Left colon (tissue), 2 donors: ENCODE results near the gene CSTPP1. TPM values are rescaled to one million over a fixed set of nuclear protein-coding genes. Genes with fewer than 3 reads are reported as not detected.
A peak's percentile ranks its signal among the peaks of the same experiment; 100 is the strongest.
"Not testable (repeated sequence)": the region's sequence is repeated elsewhere in the genome, so short reads cannot be mapped to it uniquely, and the experiment has no call there.

Experiments
- ATAC-seq: fragments of 200-7000 bp; cut with Tn5 transposase; one replicate; pipeline ENCODE4 v1.9.1; 2020; ENCODE audit warnings: mild to moderate bottlenecking, moderate library complexity
- DNase-seq, 2 donors: peaks; one replicate each; pipeline ENCODE4 v3.0.0-alpha.2; 2020
- intact Hi-C, 2 donors: fragments of 100-400 bp; cut with DNase I in 1 of 2; cut with micrococcal nuclease in 1 of 2; formaldehyde crosslinking; loops; one replicate each; pipeline versions ENCODE4 v1.11.2 to v1.14.0; 2022; cut with DNase I, micrococcal nuclease
- total RNA-seq, 2 donors: library from RNA; stranded (reverse); fragmentation: NEBNext Ultra II Directional; extraction: Animal tissue kit (Norgen Biotek cat#: 25700); gene quantifications; one replicate each; pipeline ENCODE4 v1.2.1, GENCODE V29; 2021
- donor health status: DM: no; HTN: no; CAD: no.
- donor health status: DM: yes; HTN: yes; CAD: no.

Gene CSTPP1
- total RNA-seq, 2 donors from 2014 or later, result 27.7 to 34.8 TPM

GRCh38 chr11:46977038-46977813 lies 40.7 kb downstream of the CSTPP1 start:
- ATAC-seq (no peak), DNase-seq (no peak)
- intact Hi-C loops, result no loop called here

GRCh38 chr11:46978005-46978491 lies 41.5 kb downstream of the CSTPP1 start:
- ATAC-seq (peak; percentile 36), DNase-seq (no peak)
- intact Hi-C loops, result no loop called here

GRCh38 chr11:46979358-46979757 lies 42.8 kb downstream of the CSTPP1 start:
- intact Hi-C loops, result no loop called here
- DNase-seq (no peak), ATAC-seq (no peak)

- intact Hi-C loops, result no loop called here
- no peak for DNase-seq
- no peak for ATAC-seq
These were observed 44.9 kb downstream of the CSTPP1 start for GRCh38 chr11:46981436-46981835.

GRCh38 chr11:46982797-46983452 lies 46.4 kb downstream of the CSTPP1 start:
- ATAC-seq (peak; percentile 73), DNase-seq (no peak)
- intact Hi-C loops, result no loop called here

- intact Hi-C loops, result no loop called here
- ATAC-seq (peak; percentile 71), DNase-seq (peak in 1 of 2 donors; percentile 13)
These were observed 47.0 kb downstream of the CSTPP1 start for GRCh38 chr11:46983598-46983997.

- ATAC-seq (peak; percentile 64), DNase-seq (no peak)
- intact Hi-C loops, result no loop called here
These were observed 48.0 kb downstream of the CSTPP1 start for GRCh38 chr11:46984548-46984947.

GRCh38 chr11:46984987-46985386 lies 48.4 kb downstream of the CSTPP1 start:
- DNase-seq, result no peak
- ATAC-seq, result peak; percentile 40
- intact Hi-C loops, result no loop called here

- intact Hi-C loops, result no loop called here
- DNase-seq (no peak), ATAC-seq (no peak)
These were observed 50.6 kb downstream of the CSTPP1 start for GRCh38 chr11:46987183-46987582.

- intact Hi-C loops, ATAC-seq, DNase-seq: not testable (repeated sequence)
These were observed 53.4 kb downstream of the CSTPP1 start for GRCh38 chr11:46989810-46990487.

- intact Hi-C loops, result no loop called here
- DNase-seq (no peak), ATAC-seq (no peak)
These were observed 54.8 kb downstream of the CSTPP1 start for GRCh38 chr11:46991391-46991790.

GRCh38 chr11:46992386-46992785 lies 55.8 kb downstream of the CSTPP1 start:
- ATAC-seq, DNase-seq, intact Hi-C loops: not testable (repeated sequence)

- intact Hi-C loops, DNase-seq, ATAC-seq: not testable (repeated sequence)
These were observed 61.2 kb downstream of the CSTPP1 start for GRCh38 chr11:46997796-46998195.

GRCh38 chr11:46999217-46999616 lies 62.7 kb downstream of the CSTPP1 start:
- intact Hi-C loops, result no loop called here
- DNase-seq, result no peak
- no peak for ATAC-seq

- intact Hi-C loops, result no loop called here
- ATAC-seq (no peak), DNase-seq (no peak)
These were observed 63.5 kb downstream of the CSTPP1 start for GRCh38 chr11:47000033-47000432.

- ATAC-seq (no peak), DNase-seq (no peak)
- intact Hi-C loops, result no loop called here
These were observed 65.2 kb downstream of the CSTPP1 start for GRCh38 chr11:47001781-47002181.

GRCh38 chr11:47002390-47002789 lies 65.8 kb downstream of the CSTPP1 start:
- intact Hi-C loops, result no loop called here
- ATAC-seq (no peak), DNase-seq (no peak)

GRCh38 chr11:47003180-47003877 lies 66.8 kb downstream of the CSTPP1 start:
- intact Hi-C loops, result no loop called here
- no peak for DNase-seq
- no peak for ATAC-seq

GRCh38 chr11:47004595-47005033 lies 68.1 kb downstream of the CSTPP1 start:
- DNase-seq (peak; percentile 58 to 83), ATAC-seq (peak; percentile 97)
- intact Hi-C loops, result no loop called here
